T-helper 1 cell treated with Interleukin-12 subunit alpha and Interleukin-12 subunit beta and Interleukin-4 antibody, amounts not matched to agents 30 ng/mL and 1 ng/mL, for 36 hours (primary cell): ENCODE results near the gene OR1L4. TPM values are rescaled to one million over a fixed set of nuclear protein-coding genes. Genes with fewer than 3 reads are reported as not detected.

Source experiments
- intact Hi-C: fragments of 100-400 bp; cut with micrococcal nuclease; formaldehyde crosslinking; loops from one replicate; pipeline ENCODE4 v1.15.1; 2024
- total RNA-seq: library from RNA; stranded (reverse); gene quantifications from 2 replicates; pipeline ENCODE4 v1.2.3, GENCODE V29; 2022

OR1L4 gene, protein sequence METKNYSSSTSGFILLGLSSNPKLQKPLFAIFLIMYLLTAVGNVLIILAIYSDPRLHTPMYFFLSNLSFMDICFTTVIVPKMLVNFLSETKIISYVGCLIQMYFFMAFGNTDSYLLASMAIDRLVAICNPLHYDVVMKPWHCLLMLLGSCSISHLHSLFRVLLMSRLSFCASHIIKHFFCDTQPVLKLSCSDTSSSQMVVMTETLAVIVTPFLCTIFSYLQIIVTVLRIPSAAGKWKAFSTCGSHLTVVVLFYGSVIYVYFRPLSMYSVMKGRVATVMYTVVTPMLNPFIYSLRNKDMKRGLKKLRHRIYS
- total RNA-seq: not detected in 2 replicates

DNA sequence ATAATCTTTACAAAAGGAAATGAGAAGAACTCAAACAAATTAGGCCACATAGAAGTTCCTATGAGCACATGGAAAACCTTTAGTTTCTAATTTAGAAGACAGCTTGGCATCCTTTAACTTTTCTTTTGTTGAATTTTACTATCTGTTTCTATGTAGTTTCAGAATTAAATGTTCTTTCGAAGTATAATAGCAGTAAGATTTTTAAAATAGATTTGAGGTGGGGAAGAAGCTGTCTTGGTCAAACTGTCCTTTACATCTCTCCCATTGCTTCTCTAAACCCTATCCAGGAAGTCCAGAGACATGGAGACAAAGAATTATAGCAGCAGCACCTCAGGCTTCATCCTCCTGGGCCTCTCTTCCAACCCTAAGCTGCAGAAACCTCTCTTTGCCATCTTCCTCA is at the start of gene OR1L4:
Gene OR1L4, plus strand, starts transcription at position 301 of the 400 bp plus-strand sequence. Its CDS starts 0 bp downstream, at position 301.
- intact Hi-C loops: loop anchor here (1.0 kb wide), 1 partner anchor 27 kb away; no protein-coding TSS in a partner anchor

DNA sequence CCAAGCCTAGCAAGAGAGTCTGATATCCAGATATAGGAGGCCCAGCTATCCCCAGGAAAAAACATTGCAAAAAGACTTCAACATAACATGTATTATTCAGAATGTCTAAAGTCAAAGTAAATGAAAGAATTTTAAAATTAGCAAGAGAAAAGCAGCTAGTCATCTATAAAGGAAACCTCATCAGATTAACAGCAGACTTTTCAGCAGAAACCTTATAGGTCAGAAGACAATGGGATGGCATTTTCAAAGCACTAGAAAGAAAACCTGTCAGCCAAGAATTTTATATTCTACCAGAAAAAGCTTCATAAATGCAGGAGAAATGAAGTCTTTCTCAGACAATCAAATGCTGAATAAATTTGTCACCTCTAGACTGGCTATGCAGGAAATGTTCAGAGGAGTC is 38.9 kb upstream of the OR1L4 start:
- intact Hi-C loops: no loop called here

DNA sequence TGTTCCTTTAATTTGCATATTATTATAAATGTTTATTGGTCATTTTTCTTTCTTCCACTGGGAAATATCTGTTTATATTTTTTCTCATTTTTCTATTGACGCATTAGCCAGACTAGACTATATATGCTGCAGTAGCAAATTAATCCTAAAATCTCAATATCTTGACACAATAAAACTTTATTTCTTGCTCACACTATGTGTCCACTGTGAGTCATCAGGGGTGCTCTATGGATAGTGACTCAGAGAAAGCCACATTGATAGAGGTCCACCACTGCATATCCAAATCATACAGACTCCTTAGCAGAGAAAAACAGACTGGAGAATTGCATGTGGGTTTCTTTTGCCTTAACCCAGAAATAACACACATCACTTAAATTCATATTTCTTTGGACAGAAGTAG is 28.1 kb upstream of the OR1L4 start:
- intact Hi-C loops: no loop called here

DNA sequence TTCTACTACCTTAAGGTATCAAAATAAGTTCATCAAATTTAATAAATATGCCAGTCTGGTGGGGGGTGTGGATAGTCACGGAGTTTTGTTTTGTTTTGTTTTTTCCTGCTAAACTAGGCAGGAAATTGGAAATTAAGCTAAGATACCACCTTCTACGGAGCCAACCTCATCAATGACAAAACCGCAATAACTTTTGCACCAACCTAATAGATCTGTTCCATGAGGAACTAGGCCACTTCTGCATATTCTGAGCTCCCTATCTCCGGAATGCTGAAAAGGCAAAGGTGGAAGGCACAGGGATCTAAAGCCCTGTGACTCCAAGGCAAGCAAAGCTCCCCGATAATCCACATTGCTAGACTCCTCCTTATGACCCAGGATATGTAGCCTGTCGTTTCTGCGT is 5.8 kb upstream of the OR1L4 start:
- intact Hi-C loops: no loop called here

DNA sequence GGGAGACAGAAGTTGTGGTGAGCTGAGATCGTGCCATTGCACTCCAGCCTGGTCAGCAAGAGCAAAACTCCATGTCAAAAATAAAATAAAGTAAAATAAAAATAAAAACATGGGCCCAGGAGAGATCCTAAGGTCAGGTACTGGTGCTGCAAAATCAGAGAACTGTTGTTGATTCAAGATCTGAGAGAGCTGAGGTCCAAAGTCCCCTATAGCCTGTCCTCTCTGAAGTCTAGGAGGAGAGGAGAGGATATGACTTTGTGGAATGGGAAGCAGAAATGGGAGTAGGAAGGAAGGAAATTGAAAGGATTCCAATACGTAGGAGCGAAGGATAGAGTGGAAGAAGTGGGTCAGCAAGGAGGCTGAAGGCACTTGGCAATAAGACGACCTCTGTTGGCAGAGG is 4.6 kb upstream of the OR1L4 start:
- intact Hi-C loops: no loop called here

DNA sequence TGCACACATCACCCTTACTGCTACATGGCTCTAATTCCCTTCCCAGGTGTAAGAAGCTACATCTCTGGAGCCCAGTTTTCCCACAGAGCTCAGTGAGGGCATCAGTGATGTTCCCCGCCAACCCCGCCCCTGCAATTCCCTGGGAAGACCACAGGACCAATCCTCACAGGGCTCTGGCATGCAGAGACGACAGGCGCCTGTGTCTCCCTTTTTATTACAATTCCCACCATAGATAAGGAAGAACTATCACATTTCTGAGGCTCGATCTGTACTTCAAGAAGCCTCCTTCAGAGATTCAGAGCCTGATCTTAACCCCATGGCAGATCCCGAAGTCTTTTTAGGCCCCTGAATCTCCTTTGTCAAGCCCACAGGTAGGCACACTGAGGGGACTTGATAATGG is 18.2 kb downstream of the OR1L4 start, which contains the start of gene OR1L6:
Gene OR1L6, plus strand, starts transcription at position 301 of the 400 bp plus-strand sequence. CDS start 7,545 bp downstream, outside the sequence.
- intact Hi-C loops: no loop called here

DNA sequence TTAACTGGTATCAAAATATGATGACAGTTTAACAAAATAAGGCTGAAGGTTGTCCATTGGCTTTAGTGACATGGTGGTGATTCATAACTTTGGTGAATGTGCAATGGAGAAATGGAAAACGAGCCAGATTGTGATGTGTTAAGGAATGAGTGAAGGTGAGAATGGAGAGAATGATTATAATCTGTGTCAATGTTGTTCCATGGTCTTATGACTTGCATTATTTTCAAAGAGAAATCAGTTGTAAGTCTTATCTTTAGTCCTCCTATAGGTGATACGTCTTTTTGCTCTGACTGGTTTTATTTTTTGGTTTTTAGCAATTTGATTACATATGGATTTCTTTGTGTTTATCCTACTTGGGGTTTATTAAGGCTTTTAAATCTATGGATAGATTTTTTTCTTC is 31.0 kb downstream of the OR1L4 start:
- intact Hi-C loops: no loop called here

DNA sequence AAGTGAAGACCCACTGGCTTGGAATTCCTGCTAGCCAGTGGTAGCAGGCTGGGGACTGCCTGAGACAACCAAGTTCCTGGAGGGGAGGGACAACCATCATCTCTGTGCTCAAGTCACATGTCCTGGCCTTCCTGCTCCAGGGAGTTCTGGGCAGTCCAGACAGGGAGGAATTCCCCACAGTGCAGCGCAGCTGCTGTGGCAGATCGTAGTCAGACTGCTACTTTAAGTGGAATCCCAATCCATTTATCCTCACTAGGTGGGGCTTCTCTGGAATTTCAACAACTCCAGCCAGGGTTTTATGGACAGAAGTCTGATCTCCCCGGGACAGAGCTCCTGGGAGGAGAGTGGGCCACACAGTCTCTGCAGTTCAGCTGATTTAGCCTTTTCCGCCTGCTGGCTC is 44.0 kb downstream of the OR1L4 start:
- intact Hi-C loops: no loop called here

Other genes starting within 250 kb of the OR1L4 start
- not detected in 2 replicates for gene OR1J1, start 246.1 kb upstream of the OR1L4 start, total RNA-seq
- gene OR1J2, start 213.2 kb upstream of the OR1L4 start, total RNA-seq: not detected in 2 replicates
- gene OR1J4, start 204.8 kb upstream of the OR1L4 start, total RNA-seq: not detected in 2 replicates
- gene OR1N1, start 196.7 kb upstream of the OR1L4 start, total RNA-seq: not detected in 2 replicates
- gene OR1N2, start 170.9 kb upstream of the OR1L4 start, total RNA-seq: not detected in 2 replicates
- gene OR1L8, start 140.6 kb upstream of the OR1L4 start, total RNA-seq: not detected in 2 replicates
- gene OR1Q1, start 109.3 kb upstream of the OR1L4 start, total RNA-seq: not detected in 2 replicates
- gene OR1B1, start 66.4 kb upstream of the OR1L4 start, total RNA-seq: not detected in 2 replicates
- gene OR1L1, start 62.3 kb upstream of the OR1L4 start, total RNA-seq: not detected in 2 replicates
- not detected in 2 replicates for gene OR1L3, start 48.9 kb upstream of the OR1L4 start, total RNA-seq
- not detected in 2 replicates for gene OR1L6, start 18.3 kb downstream of the OR1L4 start, total RNA-seq
- not detected in 2 replicates for gene OR5C1, start 64.9 kb downstream of the OR1L4 start, total RNA-seq
- gene OR1K1, start 76.1 kb downstream of the OR1L4 start, total RNA-seq: not detected in 2 replicates
- gene PDCL, start 104.6 kb downstream of the OR1L4 start, total RNA-seq: 23.7 and 23.8 TPM in 2 replicates
- gene RC3H2, start 181.4 kb downstream of the OR1L4 start, total RNA-seq: 52.6 and 54.5 TPM in 2 replicates
- 14.5 and 14.9 TPM in 2 replicates for gene ZBTB6, start 189.3 kb downstream of the OR1L4 start, total RNA-seq
- 7.9 and 8.0 TPM in 2 replicates for gene ZBTB26, start 207.5 kb downstream of the OR1L4 start, total RNA-seq
- 33.9 and 38.1 TPM in 2 replicates for gene RABGAP1, start 217.0 kb downstream of the OR1L4 start, total RNA-seq